ENCODE data around the gene LDLRAD4.

LDLRAD4 gene

DNA sequence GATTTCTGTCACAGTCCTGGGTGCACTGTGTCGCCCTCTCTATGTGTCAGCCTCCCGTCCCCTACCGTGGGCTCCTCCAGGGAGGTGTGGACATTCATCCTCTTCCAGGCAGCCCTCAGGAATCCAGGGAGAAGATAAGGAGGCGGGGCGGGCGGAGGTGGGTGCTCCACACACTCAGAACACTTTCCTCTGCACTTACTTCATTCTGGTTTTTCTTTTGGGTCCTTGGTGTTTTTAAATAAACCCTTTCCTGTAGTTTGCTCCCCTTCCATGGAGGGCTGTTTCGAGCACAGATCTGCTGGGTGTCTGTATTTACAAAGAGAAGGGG, 323.9 kb downstream of the LDLRAD4 start:
- TF ChIP-seq, protein P1, sequence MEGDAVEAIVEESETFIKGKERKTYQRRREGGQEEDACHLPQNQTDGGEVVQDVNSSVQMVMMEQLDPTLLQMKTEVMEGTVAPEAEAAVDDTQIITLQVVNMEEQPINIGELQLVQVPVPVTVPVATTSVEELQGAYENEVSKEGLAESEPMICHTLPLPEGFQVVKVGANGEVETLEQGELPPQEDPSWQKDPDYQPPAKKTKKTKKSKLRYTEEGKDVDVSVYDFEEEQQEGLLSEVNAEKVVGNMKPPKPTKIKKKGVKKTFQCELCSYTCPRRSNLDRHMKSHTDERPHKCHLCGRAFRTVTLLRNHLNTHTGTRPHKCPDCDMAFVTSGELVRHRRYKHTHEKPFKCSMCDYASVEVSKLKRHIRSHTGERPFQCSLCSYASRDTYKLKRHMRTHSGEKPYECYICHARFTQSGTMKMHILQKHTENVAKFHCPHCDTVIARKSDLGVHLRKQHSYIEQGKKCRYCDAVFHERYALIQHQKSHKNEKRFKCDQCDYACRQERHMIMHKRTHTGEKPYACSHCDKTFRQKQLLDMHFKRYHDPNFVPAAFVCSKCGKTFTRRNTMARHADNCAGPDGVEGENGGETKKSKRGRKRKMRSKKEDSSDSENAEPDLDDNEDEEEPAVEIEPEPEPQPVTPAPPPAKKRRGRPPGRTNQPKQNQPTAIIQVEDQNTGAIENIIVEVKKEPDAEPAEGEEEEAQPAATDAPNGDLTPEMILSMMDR (IDR thresholded peaks at IDR 0.05): no peak

DNA sequence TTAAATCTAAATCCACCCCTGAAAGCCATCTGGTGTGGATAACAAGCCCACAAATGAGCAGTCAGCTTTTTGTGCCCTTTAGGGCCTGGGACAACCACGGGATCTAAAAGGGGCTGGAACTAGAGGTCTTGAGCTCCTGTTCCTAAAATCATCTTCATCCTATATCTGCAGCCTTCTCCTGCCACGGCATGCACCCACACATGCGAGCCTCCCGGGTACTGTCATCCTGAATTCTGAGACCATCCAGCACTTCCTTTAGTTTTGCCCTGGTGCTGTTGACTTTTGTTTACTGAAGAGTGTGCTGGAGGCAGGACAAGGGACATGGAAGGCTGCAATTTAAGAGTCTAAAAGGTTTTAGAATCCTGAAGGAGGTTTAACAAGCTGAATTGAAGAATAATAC, 324.6 kb downstream of the LDLRAD4 start:
- TF ChIP-seq, protein P1 (IDR thresholded peaks at IDR 0.05): no peak

DNA sequence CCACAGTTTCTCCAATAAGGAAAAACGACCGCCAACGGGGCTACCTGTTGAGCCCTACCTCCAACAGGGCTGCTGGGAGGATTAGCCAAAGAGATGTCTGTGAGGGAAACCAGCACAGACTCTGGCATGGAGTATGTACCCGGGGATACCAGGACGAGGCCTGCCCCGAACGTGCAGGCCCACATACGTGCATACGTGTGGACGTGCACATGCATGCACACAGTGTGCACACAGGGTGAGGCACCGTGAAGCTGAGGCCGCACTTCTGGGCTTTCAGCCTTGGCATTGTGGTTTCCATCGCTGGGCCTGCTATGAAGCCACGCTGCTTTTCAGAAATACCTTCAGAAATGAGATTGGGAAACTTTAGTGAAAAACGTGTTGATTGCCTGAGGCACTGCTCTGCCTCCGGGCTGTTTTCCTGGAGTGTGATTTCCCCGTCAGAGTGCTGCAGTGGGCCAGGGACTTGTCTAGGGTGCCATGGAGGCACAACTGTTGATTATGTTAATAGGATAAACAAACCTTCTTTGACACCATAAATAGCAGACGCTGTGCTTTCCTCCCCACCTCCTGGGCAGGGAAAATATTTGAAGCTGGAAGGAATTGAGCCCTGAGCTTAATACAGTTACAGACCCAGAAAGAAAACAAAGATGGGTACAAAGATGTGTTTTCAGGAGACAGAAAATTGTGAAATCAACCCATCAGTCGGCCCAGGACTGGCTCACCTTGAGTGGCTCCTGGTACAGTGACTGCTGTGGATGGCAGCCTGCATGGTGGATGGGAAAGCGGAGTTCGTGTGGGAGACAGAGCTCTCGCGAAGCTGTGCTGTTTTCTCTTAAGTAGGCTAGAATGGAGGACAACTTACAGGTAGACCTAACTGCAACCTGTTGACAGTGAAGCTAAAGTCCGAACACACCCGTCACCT, 325.5 kb downstream of the LDLRAD4 start:
- TF ChIP-seq, protein P1 (IDR thresholded peaks at IDR 0.05): no peak

DNA sequence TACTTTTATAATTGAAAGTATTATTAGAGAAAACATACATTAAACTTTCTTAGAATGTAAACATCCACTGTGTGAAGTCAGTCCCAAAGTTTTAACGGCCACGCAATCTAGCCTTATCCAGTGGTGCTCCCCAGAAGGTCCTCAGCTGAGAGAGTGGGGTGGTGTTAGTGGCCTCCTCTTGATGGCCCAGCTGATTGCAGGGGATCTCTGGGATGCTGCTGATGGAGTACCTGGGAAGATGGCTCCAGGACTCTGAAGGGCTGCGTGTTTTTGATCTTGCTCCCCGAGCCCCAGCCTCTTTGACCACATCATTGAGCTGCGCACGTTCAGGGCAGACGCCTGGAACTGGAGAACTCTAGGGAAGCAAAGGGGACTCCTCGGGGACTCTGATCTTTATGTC, 326.4 kb downstream of the LDLRAD4 start:
- TF ChIP-seq, protein P1 (IDR thresholded peaks at IDR 0.05): no peak

DNA sequence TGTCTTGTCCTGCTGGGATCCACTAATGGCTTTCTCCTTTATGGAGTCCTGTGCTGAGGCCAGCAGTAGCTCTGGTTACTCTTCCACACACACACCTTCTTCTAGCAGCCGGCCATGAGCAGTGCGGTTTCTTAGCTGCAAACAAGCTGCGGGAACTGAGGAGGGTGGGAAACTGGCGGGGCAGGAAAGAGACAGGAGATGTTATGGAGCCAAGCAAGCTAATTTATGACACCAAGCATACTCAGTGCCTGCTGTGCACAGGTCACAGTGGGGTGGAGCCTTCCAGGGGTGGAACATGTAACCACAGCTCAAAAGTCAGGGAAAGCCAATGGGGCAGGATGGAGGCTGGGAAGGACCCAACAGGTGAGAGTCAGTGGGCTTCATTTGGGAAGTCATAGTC, 327.0 kb downstream of the LDLRAD4 start:
- TF ChIP-seq, protein P1 (IDR thresholded peaks at IDR 0.05): no peak

DNA sequence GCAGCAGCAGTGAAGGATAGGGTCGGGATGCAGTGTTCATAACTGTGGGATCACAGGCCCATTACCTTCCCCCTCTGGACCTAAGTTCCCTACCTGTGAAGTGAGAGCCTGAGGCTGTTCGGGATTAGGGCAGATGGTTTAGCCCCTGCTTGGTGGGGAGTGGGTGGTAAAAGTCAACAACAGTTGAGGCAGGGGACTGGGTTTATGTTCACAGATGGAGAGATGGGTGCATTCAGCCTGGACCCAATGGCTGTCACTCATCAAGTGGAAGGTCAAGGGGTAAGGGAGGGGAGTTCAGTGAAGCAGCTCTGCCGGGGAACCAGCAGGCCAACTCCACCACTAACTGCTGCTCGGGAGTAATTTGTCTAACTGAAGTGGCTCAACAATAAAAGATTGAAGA, 327.4 kb downstream of the LDLRAD4 start:
- TF ChIP-seq, protein P1 (IDR thresholded peaks at IDR 0.05): no peak

DNA sequence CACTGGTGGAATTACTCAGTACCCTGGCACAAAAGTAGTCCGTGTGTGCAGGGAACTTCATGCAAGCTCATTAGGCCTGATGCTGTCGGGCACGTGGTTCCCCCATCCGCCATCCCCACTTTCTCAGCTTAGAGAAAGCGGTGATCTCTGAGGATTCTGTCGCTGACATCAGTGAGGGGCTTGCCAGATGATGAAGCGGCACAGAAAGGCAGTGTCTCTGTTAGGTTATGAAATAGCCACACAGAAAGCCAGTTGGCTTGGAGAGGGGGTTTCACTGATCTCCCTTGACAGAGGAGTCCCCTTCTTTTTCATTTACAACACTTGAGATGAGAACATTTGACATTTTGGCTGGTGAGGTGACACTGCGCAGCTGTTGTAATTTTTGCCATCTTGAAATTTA, 328.1 kb downstream of the LDLRAD4 start:
- TF ChIP-seq, protein P1 (IDR thresholded peaks at IDR 0.05): no peak
